GM12872 (cell line): ENCODE results near the gene TCL1B.
A peak's percentile ranks its signal among the peaks of the same experiment; 100 is the strongest.

ENCODE experiments used
- CTCF ChIP-seq: IDR thresholded peaks from 3 replicates; pipeline ENCODE4 v1.5.1; 2011; ENCODE audit warnings: low read depth, mild to moderate bottlenecking, low read length, moderate library complexity; ENCODE audit not compliant: insufficient read depth

TCL1B gene

GRCh38 chr14:95683793-95684192 lies 2.4 kb upstream of the TCL1B start:
- peak; percentile 95 for TF ChIP-seq CTCF

DNA sequence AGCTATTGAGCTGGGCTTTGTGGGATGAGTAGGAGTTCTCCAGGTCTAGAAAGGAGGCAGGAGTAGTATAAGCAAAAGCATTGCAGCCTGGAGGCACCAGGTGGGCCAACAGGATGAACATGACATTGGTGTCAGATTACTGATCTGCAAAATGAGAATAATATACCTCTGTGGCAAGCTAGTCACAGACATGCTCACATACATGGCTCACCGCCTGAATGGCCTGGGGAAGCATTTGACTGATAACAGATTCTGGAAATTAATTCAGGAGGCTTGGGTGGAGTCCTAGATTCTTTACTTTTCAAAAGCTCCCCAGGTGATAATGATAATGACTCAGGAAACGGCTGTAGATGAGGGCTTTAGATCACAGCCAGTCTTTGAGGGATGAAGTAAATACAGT lies 709 bp downstream of the TCL1B start:
- no peak for TF ChIP-seq CTCF

GRCh38 chr14:95689441-95689840 lies 3.2 kb downstream of the TCL1B start:
- no peak for TF ChIP-seq CTCF

GRCh38 chr14:95690815-95691214 lies 4.6 kb downstream of the TCL1B start:
- TF ChIP-seq CTCF, result no peak

- TF ChIP-seq CTCF, result no peak
Measured at GRCh38 chr14:95691591-95691990, 5.4 kb downstream of the TCL1B start.

GRCh38 chr14:95692109-95692508 lies 5.9 kb downstream of the TCL1B start:
- no peak for TF ChIP-seq CTCF

DNA sequence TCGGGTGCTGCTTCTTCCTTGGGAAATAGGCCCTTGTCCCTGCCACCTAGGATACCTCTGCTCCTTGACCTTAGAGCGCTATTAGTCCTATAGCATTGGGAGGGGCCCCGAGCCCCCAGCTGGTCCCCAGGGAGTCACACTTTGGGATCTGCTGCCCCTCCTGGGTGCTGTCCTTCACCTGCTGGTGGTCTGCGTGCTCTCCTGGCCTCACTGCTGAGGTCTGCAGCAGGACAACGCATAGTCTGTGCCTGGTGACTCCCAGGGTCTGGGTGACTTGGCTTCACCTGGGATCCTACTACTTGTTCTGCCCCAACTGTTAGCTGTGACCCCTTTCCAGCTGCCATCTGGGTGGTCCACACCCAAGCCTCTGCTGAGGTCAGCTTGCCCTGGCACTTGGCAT lies 8.8 kb downstream of the TCL1B start:
- no peak for TF ChIP-seq CTCF

GRCh38 chr14:95695913-95696312 lies 9.7 kb downstream of the TCL1B start:
- no peak for TF ChIP-seq CTCF
